GM12865 (cell line): ENCODE measurements around the gene SPECC1L.

ENCODE experiments used
- DNase-seq: peaks from one replicate; pipeline ENCODE4 v3.0.0; 2010; ENCODE audit warnings: low read depth
- H3K4me3 ChIP-seq: 2 replicates; pipeline ENCODE4 v1.5.1; 2011; ENCODE audit warnings: mild to moderate bottlenecking, low read depth, low read length, control low read depth
- TF ChIP-seq, protein P1 (sequence below): IDR thresholded peaks from 2 replicates; pipeline ENCODE4 v1.5.1; 2011; ENCODE audit warnings: low read length, control low read depth, low read depth, inconsistent platforms; ENCODE audit not compliant: insufficient read depth; ENCODE audit errors: missing control alignments

SPECC1L gene

GRCh38 chr22:24433001-24433827 is 162.6 kb downstream of the SPECC1L start:
- no peak for DNase-seq
- H3K4me3 ChIP-seq = no peak overlapping the region; the same call in 1 of the 2 replicates

DNA sequence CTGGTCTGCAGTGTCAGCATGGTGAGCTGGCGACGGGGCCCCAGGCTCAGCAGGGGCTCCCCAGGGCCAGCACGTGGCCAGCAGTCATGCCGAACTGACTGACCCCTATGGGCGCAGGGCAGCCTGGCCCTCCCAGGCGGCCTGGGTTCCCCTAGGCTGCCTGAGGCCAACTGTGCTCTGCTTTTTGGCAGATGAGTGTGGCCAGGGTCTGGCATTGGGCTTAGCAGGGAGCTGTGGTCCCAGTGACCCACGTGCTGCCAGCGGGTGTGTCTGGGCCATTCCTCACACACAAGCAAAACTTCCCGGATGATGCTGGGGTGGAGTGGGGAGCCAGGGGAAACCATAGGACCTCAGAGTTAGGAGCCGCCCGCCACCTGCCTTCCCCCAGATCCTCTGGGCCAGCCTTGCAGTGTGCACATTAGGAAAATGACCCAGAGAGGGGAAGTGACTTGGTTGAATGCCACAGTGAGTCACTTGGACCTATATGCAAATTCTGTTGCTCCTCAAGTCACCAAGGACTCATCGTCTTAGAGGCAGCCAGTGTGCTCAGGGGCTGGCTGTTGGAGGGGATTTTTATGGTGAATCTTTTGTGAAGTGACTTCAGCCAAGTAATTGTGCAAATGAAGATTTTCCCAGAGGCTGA is 163.3 kb downstream of the SPECC1L start:
- peak; percentile 93 for DNase-seq
- TF ChIP-seq, protein P1, sequence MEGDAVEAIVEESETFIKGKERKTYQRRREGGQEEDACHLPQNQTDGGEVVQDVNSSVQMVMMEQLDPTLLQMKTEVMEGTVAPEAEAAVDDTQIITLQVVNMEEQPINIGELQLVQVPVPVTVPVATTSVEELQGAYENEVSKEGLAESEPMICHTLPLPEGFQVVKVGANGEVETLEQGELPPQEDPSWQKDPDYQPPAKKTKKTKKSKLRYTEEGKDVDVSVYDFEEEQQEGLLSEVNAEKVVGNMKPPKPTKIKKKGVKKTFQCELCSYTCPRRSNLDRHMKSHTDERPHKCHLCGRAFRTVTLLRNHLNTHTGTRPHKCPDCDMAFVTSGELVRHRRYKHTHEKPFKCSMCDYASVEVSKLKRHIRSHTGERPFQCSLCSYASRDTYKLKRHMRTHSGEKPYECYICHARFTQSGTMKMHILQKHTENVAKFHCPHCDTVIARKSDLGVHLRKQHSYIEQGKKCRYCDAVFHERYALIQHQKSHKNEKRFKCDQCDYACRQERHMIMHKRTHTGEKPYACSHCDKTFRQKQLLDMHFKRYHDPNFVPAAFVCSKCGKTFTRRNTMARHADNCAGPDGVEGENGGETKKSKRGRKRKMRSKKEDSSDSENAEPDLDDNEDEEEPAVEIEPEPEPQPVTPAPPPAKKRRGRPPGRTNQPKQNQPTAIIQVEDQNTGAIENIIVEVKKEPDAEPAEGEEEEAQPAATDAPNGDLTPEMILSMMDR = no peak
- H3K4me3 ChIP-seq = peak overlapping the region; percentile 40

More at GRCh38 chr22:24433001-24433827, 162.6 kb downstream of the SPECC1L start:
- TF ChIP-seq, protein P1 = no peak

DNA sequence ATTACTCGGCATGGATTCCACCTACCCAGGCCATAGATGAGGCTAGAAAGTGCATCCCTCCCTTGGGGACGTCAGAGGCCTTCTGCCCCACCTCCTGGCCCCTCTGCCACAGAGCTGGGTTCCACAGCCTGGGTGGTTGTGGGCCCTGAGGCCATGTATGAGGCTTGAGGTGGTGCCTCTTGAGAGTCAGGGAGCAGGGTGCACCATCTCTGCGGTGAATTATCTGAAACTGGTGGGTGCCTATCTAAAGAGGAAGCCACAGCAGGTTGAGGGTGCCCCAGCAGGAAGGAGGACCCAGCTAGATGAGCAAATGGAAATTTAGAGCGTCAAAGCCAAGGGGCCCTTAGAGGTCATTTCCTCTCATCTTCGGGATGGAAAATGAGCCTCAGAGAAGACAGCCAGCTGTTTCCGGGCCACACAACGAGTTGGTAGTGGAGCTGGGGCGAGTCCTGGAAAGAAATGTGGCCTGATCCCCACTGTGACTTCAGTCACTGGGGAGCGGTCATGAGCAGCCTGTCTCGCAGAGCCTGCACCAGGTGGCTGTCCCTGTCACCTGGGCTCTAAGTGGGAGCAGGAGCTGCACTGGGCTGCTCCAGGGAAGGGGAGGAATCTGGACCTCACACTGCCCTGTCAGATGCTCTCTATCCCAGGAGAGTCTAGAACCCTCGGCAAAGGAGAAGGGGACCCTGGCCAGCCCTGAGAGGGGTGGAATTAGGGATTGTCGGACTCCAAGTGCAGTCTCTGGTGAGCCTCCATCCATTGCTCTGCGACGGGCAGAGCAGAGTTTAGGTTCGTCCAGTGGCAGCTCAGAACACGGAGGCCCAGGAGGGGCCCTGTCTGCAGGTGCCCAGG is 164.1 kb downstream of the SPECC1L start:
- peak; percentile 91 for DNase-seq
- peak overlapping the region; percentile 40 for H3K4me3 ChIP-seq
- TF ChIP-seq, protein P1 = no peak

DNA sequence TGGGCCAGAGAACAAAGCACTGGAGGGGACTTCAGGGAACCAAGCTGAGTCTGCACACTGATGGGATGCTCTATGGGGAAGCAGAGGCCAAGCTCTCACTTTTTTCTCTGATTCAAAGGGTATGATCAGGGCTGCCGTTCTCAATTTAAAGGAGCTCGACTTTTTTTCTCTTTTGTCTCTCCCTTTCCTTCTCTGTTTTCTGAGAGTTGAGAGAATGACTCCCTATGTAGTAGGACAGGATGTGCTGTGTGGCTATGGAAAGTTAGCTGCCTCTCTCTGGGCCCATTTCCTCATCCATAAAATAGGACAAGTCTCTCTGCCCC is 164.7 kb downstream of the SPECC1L start:
- TF ChIP-seq, protein P1 = no peak
- H3K4me3 ChIP-seq = peak overlapping the region; percentile 40

DNA sequence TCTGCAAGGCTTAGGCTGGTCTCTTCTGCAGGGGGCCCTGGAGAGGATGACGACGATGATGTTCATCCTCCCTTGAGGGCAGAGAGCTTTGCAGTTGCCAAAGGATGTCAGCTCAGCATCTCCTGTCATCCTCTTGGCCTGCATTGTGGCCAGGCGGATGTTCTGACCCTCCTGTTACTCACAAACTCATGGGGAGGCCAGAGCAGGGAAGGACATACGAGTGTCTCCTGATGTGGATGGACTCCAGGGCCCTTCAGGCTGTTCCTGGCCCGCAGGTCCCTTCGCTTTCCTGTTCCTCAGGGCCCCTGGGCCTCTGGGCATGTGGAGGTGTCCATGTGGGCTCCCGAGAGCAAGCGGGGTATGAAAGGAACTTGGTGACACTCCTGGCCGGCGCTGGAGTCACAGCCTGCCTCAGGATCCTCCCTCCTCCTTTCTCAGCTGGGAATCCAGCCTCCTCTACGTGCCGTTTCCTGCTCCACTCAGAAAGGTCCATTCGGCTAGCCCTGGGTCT is 165.3 kb downstream of the SPECC1L start:
- TF ChIP-seq, protein P1 = no peak
- no peak for DNase-seq
- H3K4me3 ChIP-seq = no peak overlapping the region

More for the DNA sequence above, 164.7 kb downstream of the SPECC1L start:
- no peak for DNase-seq

- TF ChIP-seq, protein P1 = no peak
- H3K4me3 ChIP-seq = no peak overlapping the region
- no peak for DNase-seq
Observed at GRCh38 chr22:24436553-24436952, 165.9 kb downstream of the SPECC1L start.
